HEK293 (cell line): Measurements from ENCODE around the gene AQP5.
"Not testable (repeated sequence)": the region's sequence is repeated elsewhere in the genome, so short reads cannot be mapped to it uniquely, and the experiment has no call there.

Experiments
- CTCF ChIP-seq: fragments of 450-650 bp; formaldehyde crosslinking; IDR thresholded peaks from 2 replicates; pipeline ENCODE4 v1.5.1; 2016; ENCODE audit warnings: missing biosample characterization, missing genetic modification characterization
- PRDM10 ChIP-seq: fragments of 450-650 bp; formaldehyde crosslinking; IDR thresholded peaks from 2 replicates; pipeline ENCODE4 v1.5.1; 2016; ENCODE audit warnings: missing biosample characterization, missing genetic modification characterization
- ZBTB10 ChIP-seq: fragments of 450-650 bp; formaldehyde crosslinking; IDR thresholded peaks from 2 replicates; pipeline ENCODE4 v1.5.1; 2016; ENCODE audit warnings: missing biosample characterization, missing genetic modification characterization
- ZBTB44 ChIP-seq: fragments of 450-650 bp; IDR thresholded peaks from 2 replicates; pipeline ENCODE4 v1.5.1; 2018; ENCODE audit warnings: missing biosample characterization, mild to moderate bottlenecking, missing genetic modification characterization
- ZNF280D ChIP-seq: fragments of 450-650 bp; formaldehyde crosslinking; IDR thresholded peaks from 2 replicates; pipeline ENCODE4 v1.5.1; 2016; ENCODE audit warnings: missing biosample characterization, missing genetic modification characterization
- ZNF366 ChIP-seq: fragments of 450-650 bp; formaldehyde crosslinking; conservative IDR thresholded peaks from 2 replicates; pipeline ENCODE4 v1.5.1; 2016; ENCODE audit warnings: missing biosample characterization, missing genetic modification characterization
- ZNF501 ChIP-seq: fragments of 450-650 bp; formaldehyde crosslinking; IDR thresholded peaks from 2 replicates; pipeline ENCODE4 v1.5.1; 2016; ENCODE audit warnings: missing biosample characterization, missing genetic modification characterization
- ZNF510 ChIP-seq: fragments of 450-650 bp; formaldehyde crosslinking; IDR thresholded peaks from 2 replicates; pipeline ENCODE4 v1.5.1; 2018; ENCODE audit warnings: mild to moderate bottlenecking, missing genetic modification characterization, missing biosample characterization; ENCODE audit not compliant: insufficient replicate concordance
- ZNF792 ChIP-seq: fragments of 450-650 bp; formaldehyde crosslinking; IDR thresholded peaks from 2 replicates; pipeline ENCODE4 v1.5.1; 2016; ENCODE audit warnings: missing biosample characterization, missing genetic modification characterization

GRCh38 chr12:49986476-49986875 lies 24.8 kb downstream of the AQP5 start:
- TF ChIP-seq ZBTB44 (tag by site-specific recombination); ZNF280D (tag by site-specific recombination); PRDM10; CTCF (tag by site-specific recombination); ZBTB10 (tag by site-specific recombination); ZNF366 (tag by site-specific recombination); ZNF792; ZNF501 (tag by site-specific recombination); ZNF510 (tag by site-specific recombination): not testable (repeated sequence)
